NCI-H446 treated with DMSO at 0.1 percent for 48 hours (cell line): ENCODE measurements around the gene PRR20G.
"Not testable (repeated sequence)": the region's sequence is repeated elsewhere in the genome, so short reads cannot be mapped to it uniquely, and the experiment has no call there.

Experiments
- DNase-seq: peaks from one replicate; lab custom pipeline; 2025; lab: John Stamatoyannopoulos, UW

PRR20G gene

GRCh38 chr3:127296959-127297358, 9.1 kb upstream of the PRR20G start:
- DNase-seq, result no peak

GRCh38 chr3:127296166-127296565, 8.3 kb upstream of the PRR20G start:
- DNase-seq, result no peak

- not testable (repeated sequence) for DNase-seq
Measured at GRCh38 chr3:127293650-127294049, 5.8 kb upstream of the PRR20G start.

- DNase-seq, result no peak
Measured at GRCh38 chr3:127291611-127292010, 3.8 kb upstream of the PRR20G start.

GRCh38 chr3:127291114-127291513, 3.3 kb upstream of the PRR20G start:
- DNase-seq, result no peak

- DNase-seq, result no peak
Measured at GRCh38 chr3:127289706-127290575, 2.1 kb upstream of the PRR20G start.

GRCh38 chr3:127288921-127289705, 1.3 kb upstream of the PRR20G start:
- DNase-seq, result no peak

- DNase-seq, result no peak
Measured at GRCh38 chr3:127288343-127288742, 497 bp upstream of the PRR20G start.

- DNase-seq, result no peak
Measured at GRCh38 chr3:127286571-127287140, 1.2 kb downstream of the PRR20G start.

GRCh38 chr3:127284258-127284657, 3.6 kb downstream of the PRR20G start:
- no peak for DNase-seq

- no peak for DNase-seq
Measured at GRCh38 chr3:127277561-127277960, 10.3 kb downstream of the PRR20G start.

- no peak for DNase-seq
Measured at GRCh38 chr3:127276995-127277394, 10.9 kb downstream of the PRR20G start.

- no peak for DNase-seq
Measured at GRCh38 chr3:127276396-127276795, 11.4 kb downstream of the PRR20G start.

GRCh38 chr3:127275287-127275781, 12.5 kb downstream of the PRR20G start:
- DNase-seq, result no peak

- no peak for DNase-seq
Measured at GRCh38 chr3:127274200-127274760, 13.6 kb downstream of the PRR20G start.

- no peak for DNase-seq
Measured at GRCh38 chr3:127273206-127273605, 14.6 kb downstream of the PRR20G start.

GRCh38 chr3:127266186-127266585, 21.7 kb downstream of the PRR20G start:
- no peak for DNase-seq

- no peak for DNase-seq
Measured at GRCh38 chr3:127265581-127265981, 22.3 kb downstream of the PRR20G start.

- no peak for DNase-seq
Measured at GRCh38 chr3:127264794-127265514, 22.9 kb downstream of the PRR20G start.

- DNase-seq, result no peak
Measured at GRCh38 chr3:127264292-127264691, 23.6 kb downstream of the PRR20G start.

GRCh38 chr3:127263586-127264231, 24.1 kb downstream of the PRR20G start:
- DNase-seq, result no peak
